Left colon (tissue), 2 donors: ENCODE results near the gene C1orf21. TPM values are rescaled to one million over a fixed set of nuclear protein-coding genes. Genes with fewer than 3 reads are reported as not detected.

Experiments
- ATAC-seq: fragments of 200-7000 bp; cut with Tn5 transposase; one replicate; pipeline ENCODE4 v1.9.1; 2020; ENCODE audit warnings: mild to moderate bottlenecking, moderate library complexity
- DNase-seq, 2 donors: peaks; one replicate each; pipeline ENCODE4 v3.0.0-alpha.2; 2020
- intact Hi-C, 2 donors: fragments of 100-400 bp; cut with DNase I in 1 of 2; cut with micrococcal nuclease in 1 of 2; formaldehyde crosslinking; loops; one replicate each; pipeline versions ENCODE4 v1.11.2 to v1.14.0; 2022; cut with DNase I, micrococcal nuclease
- total RNA-seq, 2 donors: library from RNA; stranded (reverse); fragmentation: NEBNext Ultra II Directional; extraction: Animal tissue kit (Norgen Biotek cat#: 25700); gene quantifications; one replicate each; pipeline ENCODE4 v1.2.1, GENCODE V29; 2021
- donor health status: DM: no; HTN: no; CAD: no.
- donor health status: DM: yes; HTN: yes; CAD: no.

The C1orf21 gene
- total RNA-seq, 2 donors from 2014 or later = 105 to 106 TPM

DNA sequence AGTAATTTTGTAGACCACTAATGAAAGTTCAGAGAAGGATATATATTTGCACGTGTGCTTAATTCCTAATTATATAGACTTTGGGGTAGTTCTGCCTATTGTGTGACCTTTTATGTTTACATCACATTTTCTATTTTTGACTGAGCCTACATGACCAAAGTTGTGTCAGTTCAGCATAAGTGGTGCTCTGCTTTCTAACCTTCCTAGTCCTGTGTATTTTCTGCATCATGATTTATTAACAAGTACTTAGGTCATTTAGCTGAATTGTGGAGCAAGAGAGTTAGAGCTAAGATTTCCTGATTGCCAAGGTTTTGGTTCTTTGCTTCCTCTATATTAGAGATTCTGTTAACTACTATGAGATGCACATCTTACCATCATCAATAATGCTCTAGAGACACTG is 176.0 kb downstream of the C1orf21 start:
- ATAC-seq (no peak), DNase-seq (no peak)
- intact Hi-C loops = loop anchor here in 1 of 2 donors (10.0 kb wide), 1 partner anchor 488 kb away; no protein-coding TSS in a partner anchor

DNA sequence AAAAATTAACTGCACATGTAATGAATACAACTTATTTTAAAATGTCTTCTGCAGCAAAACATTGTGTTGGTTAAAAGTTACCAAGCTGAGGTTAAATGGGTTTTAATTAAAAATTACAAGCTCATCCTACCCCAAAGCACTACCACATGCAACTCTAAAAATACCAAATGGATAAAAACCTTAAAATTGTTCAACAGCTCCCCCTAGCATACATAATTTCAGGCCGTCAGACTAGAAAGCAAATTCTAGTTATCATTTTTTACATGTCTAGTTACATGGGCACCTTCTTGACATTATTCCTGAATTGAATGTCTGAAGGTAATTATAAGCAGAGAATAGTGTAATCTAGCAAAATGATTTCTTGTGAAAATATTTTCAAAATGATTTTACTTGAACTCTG is 176.5 kb downstream of the C1orf21 start:
- intact Hi-C loops = loop anchor here in 1 of 2 donors (10.0 kb wide), 1 partner anchor 489 kb away; no protein-coding TSS in a partner anchor
- ATAC-seq (peak; percentile 36), DNase-seq (no peak)

GRCh38 chr1:184567009-184567408 is 180.2 kb downstream of the C1orf21 start:
- DNase-seq = no peak
- no peak for ATAC-seq
- intact Hi-C loops = loop anchor here in 1 of 2 donors (10.0 kb wide), 1 partner anchor 492 kb away; no protein-coding TSS in a partner anchor

DNA sequence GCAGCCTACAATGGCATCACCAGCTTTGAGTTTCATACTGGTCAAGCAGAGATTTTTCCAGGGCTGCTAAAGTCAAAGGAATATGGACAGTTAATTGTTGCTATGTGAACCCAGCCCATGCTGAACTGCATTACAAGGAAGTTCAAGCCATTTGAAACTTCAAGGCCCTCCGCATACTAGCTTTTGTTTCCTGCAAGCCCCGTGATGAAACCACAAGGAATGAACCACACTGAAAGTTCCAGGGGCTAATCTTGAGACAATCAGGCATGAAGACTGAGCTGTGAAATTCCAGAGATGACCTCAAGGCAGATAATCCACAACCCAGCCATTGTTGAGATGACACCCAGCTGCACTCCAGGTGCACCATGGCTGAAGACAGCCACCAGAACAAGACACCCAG is 180.8 kb downstream of the C1orf21 start:
- ATAC-seq (peak; percentile 49), DNase-seq (no peak)
- intact Hi-C loops = loop anchor here in 1 of 2 donors (10.0 kb wide), 1 partner anchor 493 kb away; no protein-coding TSS in a partner anchor

DNA sequence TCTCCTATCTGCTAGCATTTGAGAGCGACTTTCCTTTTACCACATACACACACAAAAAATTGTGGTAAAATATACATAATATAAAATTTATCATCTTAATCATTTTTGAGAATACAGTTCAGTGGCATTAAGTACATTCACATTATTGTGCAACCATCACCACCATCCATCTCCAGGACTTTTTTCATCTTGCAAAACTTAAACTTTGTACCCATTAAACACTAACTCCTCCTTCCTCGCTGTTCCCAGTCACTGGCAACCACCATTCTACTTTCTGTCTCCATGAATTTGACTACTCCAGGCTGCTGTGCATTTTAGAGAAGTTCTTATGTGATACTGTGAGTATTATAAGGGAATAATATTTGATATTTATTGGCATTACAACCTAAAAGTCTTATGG is 181.3 kb downstream of the C1orf21 start:
- DNase-seq = no peak
- peak; percentile 83 for ATAC-seq
- intact Hi-C loops = loop anchor here in 1 of 2 donors (10.0 kb wide), 1 partner anchor 493 kb away; no protein-coding TSS in a partner anchor

GRCh38 chr1:184569106-184569505 is 182.3 kb downstream of the C1orf21 start:
- ATAC-seq (no peak), DNase-seq (no peak)
- intact Hi-C loops = loop anchor here in 1 of 2 donors (10.0 kb wide), 1 partner anchor 494 kb away; no protein-coding TSS in a partner anchor

DNA sequence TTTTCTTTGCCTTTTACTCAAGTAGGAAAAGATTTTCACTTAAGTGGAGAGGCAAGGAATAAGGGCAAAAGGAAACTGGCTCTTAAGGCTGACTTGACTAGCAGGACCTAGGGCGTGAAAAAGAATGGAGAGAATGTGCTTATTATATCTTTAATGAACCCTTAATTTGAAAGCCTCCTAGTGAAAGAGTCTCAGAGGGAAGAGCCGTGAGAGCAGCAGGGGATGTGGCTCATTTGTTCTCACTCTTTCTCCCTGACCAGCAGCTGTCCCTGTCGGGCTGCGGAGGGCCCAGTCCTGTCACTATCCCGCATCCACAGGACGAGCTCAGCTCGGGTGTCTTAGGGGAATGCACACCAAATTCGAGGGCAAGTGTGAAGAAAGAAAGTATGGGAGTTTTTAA is 187.8 kb downstream of the C1orf21 start:
- DNase-seq = no peak
- no peak for ATAC-seq
- intact Hi-C loops = no loop called here

DNA sequence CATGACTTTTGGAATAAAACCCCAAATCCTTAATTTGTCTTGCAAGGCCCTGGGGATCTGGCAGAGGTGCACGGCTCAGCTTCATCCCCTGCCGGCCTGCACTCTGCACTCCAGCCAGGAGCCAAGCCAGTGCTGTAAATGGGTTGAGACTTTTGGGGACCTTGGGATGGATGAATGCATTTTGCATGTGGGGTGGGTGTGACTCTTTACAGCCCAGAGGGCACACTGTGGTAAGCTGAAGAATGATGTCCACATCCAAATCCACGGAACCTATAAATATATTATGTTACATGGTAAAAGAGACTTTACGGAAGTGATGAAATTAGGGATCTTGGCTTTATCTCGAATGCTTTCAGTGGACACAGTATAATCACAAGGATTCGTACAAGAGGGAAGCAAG is 190.0 kb downstream of the C1orf21 start:
- no peak for DNase-seq
- intact Hi-C loops = no loop called here
- ATAC-seq = no peak

- DNase-seq (no peak), ATAC-seq (no peak)
- intact Hi-C loops = no loop called here
These were observed 190.5 kb downstream of the C1orf21 start for GRCh38 chr1:184577319-184577718.

DNA sequence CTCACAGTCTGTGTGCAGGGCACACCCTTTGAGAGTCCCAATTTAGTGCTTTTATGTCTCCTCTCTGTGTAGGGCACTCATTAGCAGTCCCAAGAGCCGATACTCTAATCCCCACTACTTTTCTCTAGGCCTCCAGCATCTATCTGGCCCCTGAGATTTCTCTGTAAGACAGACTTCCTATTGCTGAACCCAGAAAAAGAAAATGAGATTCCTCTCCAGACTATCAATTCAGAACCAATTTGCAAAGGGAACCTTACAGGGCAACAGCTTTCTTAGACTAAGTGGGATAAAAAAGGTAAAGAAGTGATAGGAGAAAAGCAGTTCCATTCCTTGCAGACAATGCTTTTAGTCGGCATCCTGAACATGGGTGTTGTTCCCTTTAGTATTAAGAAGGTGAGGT is 195.6 kb downstream of the C1orf21 start:
- no peak for ATAC-seq
- DNase-seq = no peak
- intact Hi-C loops = no loop called here

DNA sequence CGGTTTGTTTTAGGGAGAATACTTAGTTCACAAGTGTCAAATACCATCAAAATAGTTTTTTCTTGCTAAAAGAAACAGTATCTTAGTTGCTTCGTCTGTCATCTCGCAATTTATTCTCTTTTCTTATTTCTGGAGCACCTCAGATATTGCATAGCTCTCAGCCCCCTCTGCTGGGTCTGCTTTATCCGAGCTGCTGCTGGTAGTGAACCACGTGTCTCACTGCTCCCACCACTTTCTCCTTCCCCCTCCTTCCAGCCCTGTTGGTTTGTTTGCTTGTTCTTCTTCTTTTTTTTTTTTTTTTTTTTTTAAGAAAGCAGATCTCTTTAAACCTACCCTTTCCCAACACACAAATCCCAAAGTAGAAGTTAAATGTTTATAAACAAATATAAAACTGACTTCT is 197.0 kb downstream of the C1orf21 start:
- ATAC-seq (no peak), DNase-seq (no peak)
- intact Hi-C loops = no loop called here

DNA sequence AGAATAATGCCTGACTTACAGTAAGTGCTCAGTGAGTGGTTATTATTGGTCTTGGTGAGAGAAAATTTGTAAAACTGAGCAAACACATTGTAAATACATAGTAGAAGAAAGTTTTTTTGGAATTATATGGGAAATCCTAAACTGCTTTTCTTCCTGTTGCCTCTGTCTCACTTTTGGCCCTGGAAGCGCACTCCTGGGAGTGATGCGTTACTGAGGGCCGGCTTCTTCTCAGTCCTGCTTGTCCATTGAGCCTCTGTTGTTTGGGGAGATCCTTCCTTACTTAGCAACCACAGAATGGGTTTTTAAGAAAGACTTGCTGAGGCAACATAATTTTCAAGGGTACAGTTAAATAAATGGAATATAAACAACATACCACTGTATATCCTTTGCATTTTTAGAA is 201.9 kb downstream of the C1orf21 start:
- no peak for DNase-seq
- ATAC-seq = no peak
- intact Hi-C loops = no loop called here

DNA sequence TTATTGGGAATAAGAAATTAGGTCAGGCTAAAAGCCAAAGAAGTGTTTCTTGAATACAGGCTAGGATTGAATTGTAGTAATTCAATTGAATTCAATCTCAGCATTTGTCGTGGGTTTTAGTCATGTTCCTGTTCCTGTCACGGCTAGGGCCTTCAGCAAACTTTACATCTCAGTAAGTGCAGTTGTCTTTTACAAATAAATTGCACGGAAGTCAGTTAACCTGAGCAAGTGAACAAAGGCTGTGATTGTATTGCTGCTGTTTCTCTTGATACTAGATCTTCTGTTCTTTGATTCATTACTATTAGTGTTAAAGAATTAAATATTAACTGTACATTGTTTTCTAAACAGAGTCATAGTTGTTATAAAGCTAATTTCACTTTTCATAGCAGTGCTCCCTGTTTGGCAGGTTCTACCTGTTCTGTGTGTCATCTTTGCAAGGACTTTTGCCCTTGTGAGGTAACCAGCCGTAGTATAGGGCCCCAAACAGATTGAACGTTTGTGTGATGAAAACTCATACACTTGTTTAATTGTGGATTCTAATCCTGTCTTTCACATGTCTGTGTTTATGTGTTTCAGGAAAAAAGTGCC is 203.4 kb downstream of the C1orf21 start:
- ATAC-seq (peak; percentile 98), DNase-seq (peak; percentile 74 to 75)
- intact Hi-C loops = no loop called here

DNA sequence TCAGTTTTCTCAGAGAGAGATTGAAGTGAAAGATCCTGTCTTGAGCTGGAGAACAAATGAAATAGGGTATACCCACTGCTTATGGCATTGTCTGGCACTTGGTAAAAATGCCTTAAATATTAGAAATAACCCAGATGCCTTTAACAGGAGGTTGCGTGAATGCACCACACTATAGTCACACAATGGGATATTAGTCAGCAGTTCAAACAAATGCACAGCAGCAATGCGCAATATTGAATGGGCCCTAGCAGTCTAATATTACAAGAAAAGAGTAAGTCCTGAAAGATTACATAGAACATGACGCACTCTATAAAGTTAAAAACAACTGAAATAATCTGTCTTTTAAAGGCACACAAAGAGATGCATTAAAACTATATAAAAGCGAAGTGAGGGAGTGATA is 206.8 kb downstream of the C1orf21 start:
- intact Hi-C loops = no loop called here
- no peak for ATAC-seq
- no peak for DNase-seq

- intact Hi-C loops = no loop called here
- DNase-seq = no peak
- no peak for ATAC-seq
These were observed 208.8 kb downstream of the C1orf21 start for GRCh38 chr1:184595596-184595995.

GRCh38 chr1:184596950-184597645 is 210.3 kb downstream of the C1orf21 start:
- ATAC-seq (peak; percentile 74), DNase-seq (no peak)
- intact Hi-C loops = no loop called here

- intact Hi-C loops = no loop called here
- peak in 1 of 2 donors; percentile 21 for DNase-seq
- ATAC-seq = peak; percentile 77
These were observed 211.0 kb downstream of the C1orf21 start for GRCh38 chr1:184597650-184598357.

GRCh38 chr1:184598403-184599193 is 211.8 kb downstream of the C1orf21 start:
- intact Hi-C loops = no loop called here
- DNase-seq = no peak
- peak; percentile 67 for ATAC-seq
